ENCODE results near the gene TBXAS1. TPM values are rescaled to one million over a fixed set of nuclear protein-coding genes. Genes with fewer than 3 reads are reported as not detected.

Gene TBXAS1
- total RNA-seq, 2 experiments from 2014 or later, result 0.83 to 1.1 TPM

DNA sequence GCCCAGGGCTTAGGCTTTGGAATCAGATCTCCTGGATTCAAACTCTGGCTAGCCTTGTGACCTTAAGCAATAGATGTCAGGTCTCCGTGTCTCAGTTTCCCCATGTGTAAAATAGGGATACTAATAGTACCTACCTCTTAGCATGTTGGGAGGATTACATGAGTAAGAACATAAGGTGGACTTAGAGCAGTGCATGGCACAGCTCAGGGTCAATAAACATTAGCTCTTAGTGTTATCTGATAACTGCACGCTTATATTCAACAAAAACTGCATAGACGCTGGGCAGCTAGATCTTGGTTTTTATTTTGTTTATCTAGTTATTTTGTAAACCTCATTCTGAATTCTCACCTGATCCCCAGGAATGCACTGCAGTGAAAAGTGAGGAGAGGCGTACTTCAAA, 17.2 kb downstream of the TBXAS1 start:
- H3K4me1 Mint-ChIP-seq (ENCODE audit: low read depth), result peaks cover 4% of the 10 kb centered on the region
- H3K36me3 Mint-ChIP-seq (ENCODE audit: low read depth), result no peaks in the 10 kb centered on the region
- no peaks in the 10 kb centered on the region for H3K27me3 Mint-ChIP-seq (ENCODE audit: low read depth)
- H3K27ac Mint-ChIP-seq, result no peak overlapping the region
- intact Hi-C loops (cut with micrococcal nuclease), result no loop called here
- DNase-seq, result no peak
- H3K4me3 Mint-ChIP-seq, result no peak overlapping the region
- CTCF ChIA-PET, result no interaction called here
- H3K9me3 Mint-ChIP-seq, result peaks cover 2% of the 10 kb centered on the region

- H3K27ac Mint-ChIP-seq, result no peak overlapping the region
- no peaks in the 10 kb centered on the region for H3K27me3 Mint-ChIP-seq (ENCODE audit: low read depth)
- H3K4me1 Mint-ChIP-seq (ENCODE audit: low read depth), result peaks cover 1% of the 10 kb centered on the region
- no peaks in the 10 kb centered on the region for H3K36me3 Mint-ChIP-seq (ENCODE audit: low read depth)
- CTCF ChIA-PET, result no interaction called here
- peaks cover 2% of the 10 kb centered on the region for H3K9me3 Mint-ChIP-seq
- DNase-seq, result no peak
- no peak overlapping the region for H3K4me3 Mint-ChIP-seq
- intact Hi-C loops (cut with micrococcal nuclease), result no loop called here
Measured at GRCh38 chr7:139848274-139848673, 19.2 kb downstream of the TBXAS1 start.

- Mint-ChIP-seq H3K9me3 (peaks cover 2% of the 10 kb centered on the region), H3K36me3 (ENCODE audit: low read depth) (no peaks in the 10 kb centered on the region), H3K27me3 (ENCODE audit: low read depth) (no peaks in the 10 kb centered on the region), H3K4me3 (no peak overlapping the region), H3K27ac (no peak overlapping the region), H3K4me1 (ENCODE audit: low read depth) (peaks cover 17% of the 10 kb centered on the region)
- intact Hi-C loops (cut with micrococcal nuclease), result no loop called here
- CTCF ChIA-PET, result interaction anchor here (0.6 kb wide), 1 partner anchor 164 kb away, joined by 3 read pairs; no protein-coding TSS in a partner anchor
- no peak for DNase-seq
Measured at GRCh38 chr7:139850906-139851305, 21.8 kb downstream of the TBXAS1 start.

DNA sequence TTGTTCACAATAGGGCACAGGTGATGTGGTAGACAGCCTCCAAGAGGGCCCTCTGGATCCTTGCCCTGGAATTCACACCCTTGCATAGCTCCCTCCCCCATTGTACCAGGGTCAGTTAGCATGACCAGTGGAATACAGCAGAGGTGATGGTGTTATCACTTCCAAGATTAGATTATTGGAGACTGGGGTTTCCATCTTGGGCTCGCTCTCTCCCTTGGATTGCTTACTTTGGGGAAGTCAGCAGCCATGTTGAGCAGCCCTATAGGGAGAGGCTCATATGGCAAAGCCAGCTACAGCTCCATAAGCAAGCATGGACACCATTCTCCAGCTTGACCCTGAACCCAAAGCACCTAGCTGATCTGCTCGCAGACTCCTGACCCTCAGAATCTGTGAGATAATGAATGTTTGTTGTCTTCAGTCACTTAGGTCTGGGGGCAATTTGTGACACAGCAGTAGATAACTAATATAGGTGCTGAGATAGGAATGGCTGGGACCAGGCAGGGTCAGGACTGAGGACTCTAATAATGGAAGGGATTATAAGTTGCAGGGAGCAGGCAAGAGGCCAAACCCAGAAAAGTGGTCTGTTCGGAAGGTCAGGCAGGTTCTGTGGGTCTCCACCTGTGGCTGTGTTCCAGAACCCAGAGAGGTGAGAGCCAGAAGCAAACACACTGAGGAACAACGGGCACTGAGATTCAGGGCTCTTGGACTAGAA, 22.9 kb downstream of the TBXAS1 start:
- no peak overlapping the region for H3K4me3 Mint-ChIP-seq
- H3K9me3 Mint-ChIP-seq, result peaks cover 2% of the 10 kb centered on the region
- H3K4me1 Mint-ChIP-seq (ENCODE audit: low read depth), result peaks cover 20% of the 10 kb centered on the region
- CTCF ChIA-PET, result interaction anchor here (0.6 kb wide), 1 partner anchor 163 kb away, joined by 3 read pairs; no protein-coding TSS in a partner anchor
- no peak for DNase-seq
- H3K36me3 Mint-ChIP-seq (ENCODE audit: low read depth), result no peaks in the 10 kb centered on the region
- intact Hi-C loops (cut with micrococcal nuclease), result no loop called here
- H3K27me3 Mint-ChIP-seq (ENCODE audit: low read depth), result no peaks in the 10 kb centered on the region
- H3K27ac Mint-ChIP-seq, result no peak overlapping the region

DNA sequence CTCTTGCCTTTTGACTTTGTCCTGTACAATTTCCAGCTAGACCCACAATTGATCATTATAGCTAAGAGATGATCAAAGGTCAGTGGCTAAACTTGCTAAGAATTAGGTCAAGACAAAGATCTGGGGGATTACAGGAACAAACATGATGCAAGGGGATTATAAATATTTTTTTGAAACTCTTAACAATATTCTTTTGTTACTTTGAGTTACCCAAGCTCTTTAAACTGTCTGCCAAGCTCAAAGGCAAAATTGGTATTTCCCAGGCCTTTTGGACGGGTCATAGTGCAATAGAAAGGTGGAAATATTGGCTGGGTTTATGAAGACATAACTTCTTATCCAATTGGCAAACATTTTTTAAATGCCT, 23.4 kb downstream of the TBXAS1 start:
- CTCF ChIA-PET, result no interaction called here
- no peak overlapping the region for H3K4me3 Mint-ChIP-seq
- no peaks in the 10 kb centered on the region for H3K27me3 Mint-ChIP-seq (ENCODE audit: low read depth)
- H3K4me1 Mint-ChIP-seq (ENCODE audit: low read depth), result peaks cover 20% of the 10 kb centered on the region
- no peak for DNase-seq
- no peaks in the 10 kb centered on the region for H3K36me3 Mint-ChIP-seq (ENCODE audit: low read depth)
- H3K27ac Mint-ChIP-seq, result no peak overlapping the region
- intact Hi-C loops (cut with micrococcal nuclease), result no loop called here
- peaks cover 2% of the 10 kb centered on the region for H3K9me3 Mint-ChIP-seq

GRCh38 chr7:139853506-139854123, 24.6 kb downstream of the TBXAS1 start:
- no peaks in the 10 kb centered on the region for H3K27me3 Mint-ChIP-seq (ENCODE audit: low read depth)
- peaks cover 20% of the 10 kb centered on the region for H3K4me1 Mint-ChIP-seq (ENCODE audit: low read depth)
- no peak overlapping the region for H3K27ac Mint-ChIP-seq
- DNase-seq, result no peak
- H3K36me3 Mint-ChIP-seq (ENCODE audit: low read depth), result no peaks in the 10 kb centered on the region
- H3K4me3 Mint-ChIP-seq, result no peak overlapping the region
- H3K9me3 Mint-ChIP-seq, result no peaks in the 10 kb centered on the region
- CTCF ChIA-PET, result no interaction called here
- intact Hi-C loops (cut with micrococcal nuclease), result no loop called here

DNA sequence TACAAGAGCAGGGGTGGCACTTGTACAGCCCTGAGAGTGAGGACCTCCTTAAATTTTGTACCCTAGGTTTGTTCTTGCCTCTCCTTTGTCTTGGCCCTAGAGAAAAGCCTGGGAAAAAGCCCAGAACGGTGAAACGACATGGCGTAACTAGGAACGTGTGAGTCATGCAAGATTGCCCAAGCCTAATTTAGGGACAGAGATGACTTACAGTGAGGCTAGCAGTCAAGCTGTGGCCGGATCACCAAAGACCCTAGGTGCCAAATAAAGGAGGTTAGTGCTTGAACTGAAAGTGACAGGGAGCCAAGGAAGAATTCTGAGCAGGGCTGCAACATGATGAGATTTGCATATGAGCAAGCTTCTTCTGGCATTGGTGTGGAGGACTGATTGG, 25.1 kb downstream of the TBXAS1 start:
- Mint-ChIP-seq H3K4me3 (no peak overlapping the region), H3K4me1 (ENCODE audit: low read depth) (peaks cover 20% of the 10 kb centered on the region), H3K27ac (no peak overlapping the region), H3K9me3 (no peaks in the 10 kb centered on the region), H3K36me3 (ENCODE audit: low read depth) (no peaks in the 10 kb centered on the region), H3K27me3 (ENCODE audit: low read depth) (no peaks in the 10 kb centered on the region)
- no peak for DNase-seq
- intact Hi-C loops (cut with micrococcal nuclease), result no loop called here
- CTCF ChIA-PET, result no interaction called here

- CTCF ChIA-PET, result no interaction called here
- Mint-ChIP-seq H3K27me3 (ENCODE audit: low read depth) (no peaks in the 10 kb centered on the region), H3K4me1 (ENCODE audit: low read depth) (peaks cover 22% of the 10 kb centered on the region), H3K36me3 (ENCODE audit: low read depth) (no peaks in the 10 kb centered on the region), H3K27ac (peak overlapping the region; percentile 1), H3K9me3 (no peaks in the 10 kb centered on the region), H3K4me3 (no peak overlapping the region)
- intact Hi-C loops (cut with micrococcal nuclease), result no loop called here
- peak; percentile 20 for DNase-seq
Measured at GRCh38 chr7:139854803-139855497, 25.9 kb downstream of the TBXAS1 start.

DNA sequence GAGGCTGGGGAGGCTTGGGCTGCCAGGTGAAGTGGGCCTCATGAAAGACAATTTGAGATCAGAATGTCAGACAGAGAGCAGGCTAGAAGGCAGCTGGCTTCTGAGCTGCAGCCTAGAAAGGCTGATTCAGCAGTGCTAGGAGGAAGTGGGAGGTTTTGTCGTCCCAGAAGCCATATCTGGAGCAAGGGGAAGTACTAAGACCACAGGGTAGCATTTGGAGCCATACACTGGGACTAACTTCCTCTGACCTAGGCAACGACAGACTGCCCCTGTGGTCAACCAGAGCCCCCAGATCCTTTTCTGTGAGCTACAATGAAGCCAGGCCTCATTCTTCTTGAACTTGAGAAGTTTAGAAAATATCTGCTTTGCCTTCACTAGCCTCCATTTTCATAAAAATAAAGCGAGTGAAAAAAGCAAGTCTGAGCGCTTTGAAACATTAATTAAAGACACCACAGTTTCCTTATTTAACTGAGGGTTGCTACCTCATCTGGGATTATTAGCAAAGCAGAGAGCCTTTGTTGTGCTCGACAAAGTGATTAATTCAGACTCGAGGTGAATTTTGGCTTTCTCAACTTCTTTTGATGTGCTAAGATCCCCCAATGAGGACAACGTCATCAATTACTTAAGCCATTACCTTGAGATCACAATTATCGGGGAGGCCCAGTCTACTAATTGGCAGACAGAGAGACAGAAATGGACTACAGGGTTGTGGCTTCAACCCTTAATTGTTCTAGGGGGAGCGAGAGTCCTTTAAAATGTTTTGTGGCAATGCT, 26.6 kb downstream of the TBXAS1 start:
- no peak overlapping the region for H3K4me3 Mint-ChIP-seq
- H3K36me3 Mint-ChIP-seq (ENCODE audit: low read depth), result no peaks in the 10 kb centered on the region
- peaks cover 28% of the 10 kb centered on the region for H3K4me1 Mint-ChIP-seq (ENCODE audit: low read depth)
- peak; percentile 31 for DNase-seq
- H3K9me3 Mint-ChIP-seq, result no peaks in the 10 kb centered on the region
- H3K27me3 Mint-ChIP-seq (ENCODE audit: low read depth), result no peaks in the 10 kb centered on the region
- intact Hi-C loops (cut with micrococcal nuclease), result no loop called here
- CTCF ChIA-PET, result no interaction called here
- H3K27ac Mint-ChIP-seq, result peak overlapping the region; percentile 1

- DNase-seq, result no peak
- Mint-ChIP-seq H3K27me3 (ENCODE audit: low read depth) (no peaks in the 10 kb centered on the region), H3K4me1 (ENCODE audit: low read depth) (peaks cover 28% of the 10 kb centered on the region), H3K9me3 (no peaks in the 10 kb centered on the region), H3K4me3 (no peak overlapping the region), H3K36me3 (ENCODE audit: low read depth) (no peaks in the 10 kb centered on the region), H3K27ac (no peak overlapping the region)
- intact Hi-C loops (cut with micrococcal nuclease), result no loop called here
- CTCF ChIA-PET, result no interaction called here
Measured at GRCh38 chr7:139857791-139858190, 28.7 kb downstream of the TBXAS1 start.

GRCh38 chr7:139860090-139860775, 31.2 kb downstream of the TBXAS1 start:
- no peak overlapping the region for H3K27ac Mint-ChIP-seq
- peaks cover 10% of the 10 kb centered on the region for H3K9me3 Mint-ChIP-seq
- peaks cover 4% of the 10 kb centered on the region for H3K27me3 Mint-ChIP-seq (ENCODE audit: low read depth)
- intact Hi-C loops (cut with micrococcal nuclease), result no loop called here
- no peaks in the 10 kb centered on the region for H3K36me3 Mint-ChIP-seq (ENCODE audit: low read depth)
- DNase-seq, result no peak
- no peak overlapping the region for H3K4me3 Mint-ChIP-seq
- CTCF ChIA-PET, result no interaction called here
- H3K4me1 Mint-ChIP-seq (ENCODE audit: low read depth), result peaks cover 16% of the 10 kb centered on the region

GRCh38 chr7:139861803-139862202, 32.7 kb downstream of the TBXAS1 start:
- H3K4me1 Mint-ChIP-seq (ENCODE audit: low read depth), result peaks cover 8% of the 10 kb centered on the region
- CTCF ChIA-PET, result interaction anchor here (0.7 kb wide), 1 partner anchor 23 kb away, joined by 4 read pairs; no protein-coding TSS in a partner anchor
- peaks cover 4% of the 10 kb centered on the region for H3K27me3 Mint-ChIP-seq (ENCODE audit: low read depth)
- peaks cover 10% of the 10 kb centered on the region for H3K9me3 Mint-ChIP-seq
- no peak overlapping the region for H3K27ac Mint-ChIP-seq
- H3K36me3 Mint-ChIP-seq (ENCODE audit: low read depth), result no peaks in the 10 kb centered on the region
- DNase-seq, result no peak
- intact Hi-C loops (cut with micrococcal nuclease), result no loop called here
- H3K4me3 Mint-ChIP-seq, result no peak overlapping the region
